ENCODE measurements around the gene TCP10L.

TCP10L gene

DNA sequence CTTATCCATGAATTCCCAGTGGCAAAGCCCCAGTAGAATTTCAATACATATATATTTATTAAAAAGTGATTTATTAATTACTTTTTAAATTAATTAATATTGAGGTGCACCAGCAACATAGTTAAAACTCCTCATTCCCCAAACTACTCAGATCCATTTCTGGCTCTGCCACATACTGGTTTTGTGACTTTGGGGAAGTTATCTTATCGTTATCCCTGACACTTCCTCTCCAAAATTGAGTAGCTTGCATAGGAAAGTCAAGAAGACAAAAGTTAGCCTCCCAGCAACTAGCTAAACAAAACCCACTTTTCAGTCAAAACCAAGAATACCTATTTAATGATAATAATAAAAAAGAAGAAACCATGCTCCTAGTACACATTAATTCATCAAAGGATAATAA lies 35.9 kb downstream of the TCP10L start:
- Histone ChIP-seq H3F3A (ENCODE audit: insufficient read depth, low read length) (no peaks in the 10 kb centered on the region), H3K9me2 (replicated peaks; ENCODE audit: insufficient read depth, low read length) (no peaks in the 10 kb centered on the region), H3K79me2 (ENCODE audit: low read length) (no peaks in the 10 kb centered on the region), H2AFZ (ENCODE audit: low read length) (no peak overlapping the region), H4K20me1 (ENCODE audit: insufficient read depth, low read length) (no peaks in the 10 kb centered on the region), H3K9ac (ENCODE audit: low read length) (no peak overlapping the region), H3K27ac (ENCODE audit: low read length) (no peak overlapping the region), H3K9me3 (replicated peaks; ENCODE audit: insufficient read depth, low read length) (no peaks in the 10 kb centered on the region), H3K4me2 (ENCODE audit: low read depth, low read length) (no peak overlapping the region), H3K4me3 (ENCODE audit: low read length) (no peak overlapping the region), H3K36me3 (replicated peaks; ENCODE audit: insufficient read depth, low read length) (no peaks in the 10 kb centered on the region), H3K27me3 (replicated peaks; ENCODE audit: insufficient read depth, low read length) (no peaks in the 10 kb centered on the region), H3K4me1 (ENCODE audit: low read length) (no peaks in the 10 kb centered on the region)
- TF ChIP-seq EZH2 (optimal IDR thresholded peaks at IDR 0.05; ENCODE audit: low read depth, low read length) = no peak
- TF ChIP-seq EZH2phosphoT487 (IDR thresholded peaks at IDR 0.05; ENCODE audit: low read length) = no peak
- TF ChIP-seq, protein P1, sequence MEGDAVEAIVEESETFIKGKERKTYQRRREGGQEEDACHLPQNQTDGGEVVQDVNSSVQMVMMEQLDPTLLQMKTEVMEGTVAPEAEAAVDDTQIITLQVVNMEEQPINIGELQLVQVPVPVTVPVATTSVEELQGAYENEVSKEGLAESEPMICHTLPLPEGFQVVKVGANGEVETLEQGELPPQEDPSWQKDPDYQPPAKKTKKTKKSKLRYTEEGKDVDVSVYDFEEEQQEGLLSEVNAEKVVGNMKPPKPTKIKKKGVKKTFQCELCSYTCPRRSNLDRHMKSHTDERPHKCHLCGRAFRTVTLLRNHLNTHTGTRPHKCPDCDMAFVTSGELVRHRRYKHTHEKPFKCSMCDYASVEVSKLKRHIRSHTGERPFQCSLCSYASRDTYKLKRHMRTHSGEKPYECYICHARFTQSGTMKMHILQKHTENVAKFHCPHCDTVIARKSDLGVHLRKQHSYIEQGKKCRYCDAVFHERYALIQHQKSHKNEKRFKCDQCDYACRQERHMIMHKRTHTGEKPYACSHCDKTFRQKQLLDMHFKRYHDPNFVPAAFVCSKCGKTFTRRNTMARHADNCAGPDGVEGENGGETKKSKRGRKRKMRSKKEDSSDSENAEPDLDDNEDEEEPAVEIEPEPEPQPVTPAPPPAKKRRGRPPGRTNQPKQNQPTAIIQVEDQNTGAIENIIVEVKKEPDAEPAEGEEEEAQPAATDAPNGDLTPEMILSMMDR (IDR thresholded peaks at IDR 0.05; ENCODE audit: low read length) = no peak
- DNase-seq = no peak

DNA sequence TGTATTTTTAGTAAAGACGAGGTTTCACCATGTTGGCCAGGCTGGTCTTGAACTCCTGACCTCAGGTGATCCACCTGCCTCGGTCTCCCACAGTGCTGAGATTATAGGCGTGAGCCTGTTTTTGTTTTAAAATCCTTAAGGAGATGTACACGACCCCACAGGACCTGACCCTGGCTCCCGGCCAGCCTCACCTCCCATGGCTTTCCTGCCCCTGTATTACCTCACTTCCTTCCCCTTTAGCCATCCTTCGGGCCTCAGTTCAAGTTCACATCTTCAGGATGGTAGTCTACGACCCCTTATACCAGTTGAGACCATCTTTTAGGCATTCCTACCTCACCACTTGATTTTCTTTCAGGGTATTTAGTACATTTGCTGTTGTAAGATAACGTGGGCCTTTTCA lies 36.3 kb downstream of the TCP10L start:
- no peaks in the 10 kb centered on the region for H3K79me2 ChIP-seq (ENCODE audit: low read length)
- no peak for TF ChIP-seq EZH2 (optimal IDR thresholded peaks at IDR 0.05; ENCODE audit: low read depth, low read length)
- no peak for TF ChIP-seq EZH2phosphoT487 (IDR thresholded peaks at IDR 0.05; ENCODE audit: low read length)
- TF ChIP-seq, protein P1 (IDR thresholded peaks at IDR 0.05; ENCODE audit: low read length) = no peak
- peak; percentile 2 for DNase-seq
- no peak overlapping the region for H3K4me3 ChIP-seq (ENCODE audit: low read length)
- no peaks in the 10 kb centered on the region for H4K20me1 ChIP-seq (ENCODE audit: insufficient read depth, low read length)
- no peak overlapping the region for H2AFZ ChIP-seq (ENCODE audit: low read length)
- H3K27me3 ChIP-seq (replicated peaks; ENCODE audit: insufficient read depth, low read length) = no peaks in the 10 kb centered on the region
- no peaks in the 10 kb centered on the region for H3K36me3 ChIP-seq (replicated peaks; ENCODE audit: insufficient read depth, low read length)
- no peak overlapping the region for H3K4me2 ChIP-seq (ENCODE audit: low read depth, low read length)
- H3F3A ChIP-seq (ENCODE audit: insufficient read depth, low read length) = no peaks in the 10 kb centered on the region
- no peaks in the 10 kb centered on the region for H3K4me1 ChIP-seq (ENCODE audit: low read length)
- no peak overlapping the region for H3K27ac ChIP-seq (ENCODE audit: low read length)
- no peaks in the 10 kb centered on the region for H3K9me3 ChIP-seq (replicated peaks; ENCODE audit: insufficient read depth, low read length)
- no peak overlapping the region for H3K9ac ChIP-seq (ENCODE audit: low read length)
- H3K9me2 ChIP-seq (replicated peaks; ENCODE audit: insufficient read depth, low read length) = no peaks in the 10 kb centered on the region

DNA sequence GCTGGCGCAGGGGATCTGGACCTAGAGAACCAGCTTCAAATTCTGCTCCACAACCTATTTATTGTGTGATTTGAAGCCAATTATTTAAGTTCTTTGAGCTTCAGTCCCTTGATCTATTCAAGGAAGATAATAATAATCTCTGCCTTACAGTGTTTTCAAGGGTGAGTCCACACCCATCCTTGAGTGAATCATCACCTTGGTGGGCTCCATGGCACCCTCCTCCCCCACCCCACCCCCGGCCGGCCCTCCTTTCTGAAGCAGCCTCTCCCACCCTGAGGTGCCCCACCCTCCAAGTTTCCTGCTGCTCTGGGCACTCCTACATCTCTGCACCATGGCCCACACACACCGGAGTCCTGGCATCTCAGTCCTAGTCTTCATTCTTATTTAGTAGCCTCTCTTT lies 38.3 kb downstream of the TCP10L start:
- H3F3A ChIP-seq (ENCODE audit: insufficient read depth, low read length) = no peaks in the 10 kb centered on the region
- no peak overlapping the region for H3K4me3 ChIP-seq (ENCODE audit: low read length)
- H3K36me3 ChIP-seq (replicated peaks; ENCODE audit: insufficient read depth, low read length) = no peaks in the 10 kb centered on the region
- DNase-seq = peak; percentile 0
- no peak overlapping the region for H3K4me2 ChIP-seq (ENCODE audit: low read depth, low read length)
- no peak overlapping the region for H3K9ac ChIP-seq (ENCODE audit: low read length)
- no peaks in the 10 kb centered on the region for H3K9me3 ChIP-seq (replicated peaks; ENCODE audit: insufficient read depth, low read length)
- H3K4me1 ChIP-seq (ENCODE audit: low read length) = no peaks in the 10 kb centered on the region
- H3K27me3 ChIP-seq (replicated peaks; ENCODE audit: insufficient read depth, low read length) = no peaks in the 10 kb centered on the region
- no peak overlapping the region for H3K27ac ChIP-seq (ENCODE audit: low read length)
- no peak overlapping the region for H2AFZ ChIP-seq (ENCODE audit: low read length)
- no peaks in the 10 kb centered on the region for H3K9me2 ChIP-seq (replicated peaks; ENCODE audit: insufficient read depth, low read length)
- H3K79me2 ChIP-seq (ENCODE audit: low read length) = no peaks in the 10 kb centered on the region
- H4K20me1 ChIP-seq (ENCODE audit: insufficient read depth, low read length) = no peaks in the 10 kb centered on the region
- TF ChIP-seq, protein P1 (IDR thresholded peaks at IDR 0.05; ENCODE audit: low read length) = no peak
- TF ChIP-seq EZH2phosphoT487 (IDR thresholded peaks at IDR 0.05; ENCODE audit: low read length) = no peak
- TF ChIP-seq EZH2 (optimal IDR thresholded peaks at IDR 0.05; ENCODE audit: low read depth, low read length) = no peak

Data from MM.1S (cell line).